OCI-LY7 (cell line): Measurements from ENCODE around the gene RBM25. TPM values are rescaled to one million over a fixed set of nuclear protein-coding genes. Genes with fewer than 3 reads are reported as not detected.
"Not testable (repeated sequence)": the region's sequence is repeated elsewhere in the genome, so short reads cannot be mapped to it uniquely, and the experiment has no call there.

Experiments
- BruUV-seq: library from RNA; stranded (reverse); fragments of 400-500 nt; replicated peaks from 2 replicates; lab custom pipeline; 2021; lab: Mats Ljungman, UMichigan
- CTCF ChIA-PET: fragments of 300-600 bp; sonication (Branson Sonifier 250); formaldehyde crosslinking; loops from one replicate; lab custom pipeline; 2022; ENCODE audit warnings: antibody characterized with exemption; ENCODE audit not compliant: unreplicated experiment; lab: Charles Lee
- POLR2A ChIA-PET: fragments of 300-600 bp; sonication (Branson Sonifier 250); formaldehyde crosslinking; loops from one replicate; lab custom pipeline; 2022; ENCODE audit warnings: antibody characterized with exemption; lab: Charles Lee
- DNase-seq: peaks from one replicate; pipeline ENCODE4 v3.0.0-alpha.2; 2015; ENCODE audit warnings: low spot score
- H2AFZ ChIP-seq: fragments of 200-600 bp; sonication (generic), shearing (Covaris generic); 2 replicates; pipeline ENCODE4 v1.6.1; 2014; ENCODE audit warnings: mild to moderate bottlenecking, antibody characterized with exemption, low read length, moderate library complexity
- H3K27ac ChIP-seq: fragments of 200-600 bp; sonication (generic); 2 replicates; pipeline ENCODE4 v1.5.1; 2014; ENCODE audit warnings: mixed run types, low read depth, mild to moderate bottlenecking, moderate library complexity, low read length, inconsistent platforms; ENCODE audit not compliant: poor library complexity, severe bottlenecking
- H3K36me3 ChIP-seq: fragments of 200-600 bp; sonication (generic); 2 replicates; pipeline ENCODE4 v1.6.1; 2014; ENCODE audit warnings: mild to moderate bottlenecking, antibody characterized with exemption, low read length, moderate library complexity, mixed read lengths; ENCODE audit not compliant: insufficient read depth
- H3K4me1 ChIP-seq: fragments of 200-600 bp; sonication (generic); 2 replicates; pipeline ENCODE4 v1.5.1; 2014; ENCODE audit warnings: mild to moderate bottlenecking, low read length; ENCODE audit not compliant: insufficient read depth, poor library complexity, severe bottlenecking
- H3K4me2 ChIP-seq: fragments of 200-600 bp; sonication (generic); 2 replicates; pipeline ENCODE4 v1.6.1; 2014; ENCODE audit warnings: mild to moderate bottlenecking, low read length
- H3K4me3 ChIP-seq: fragments of 200-600 bp; sonication (generic); 2 replicates; pipeline ENCODE4 v1.5.1; 2014; ENCODE audit warnings: mild to moderate bottlenecking, low read depth, low read length; ENCODE audit not compliant: poor library complexity, severe bottlenecking
- H3K79me2 ChIP-seq: fragments of 200-600 bp; sonication (generic); 2 replicates; pipeline ENCODE4 v1.6.1; 2016; ENCODE audit warnings: low read depth, mild to moderate bottlenecking, low read length, moderate library complexity, mixed read lengths; ENCODE audit not compliant: insufficient read depth
- H3K9me2 ChIP-seq: fragments of 200-600 bp; sonication (generic); 2 replicates; pipeline ENCODE4 v1.6.1; 2016; ENCODE audit warnings: mild to moderate bottlenecking, low read length, mixed read lengths; ENCODE audit not compliant: insufficient read depth
- H3K9me3 ChIP-seq: fragments of 200-600 bp; sonication (generic); 2 replicates; pipeline ENCODE4 v1.6.1; 2014; ENCODE audit warnings: mild to moderate bottlenecking, mixed run types, low read length, mixed read lengths
- H4K20me1 ChIP-seq: fragments of 200-600 bp; sonication (generic); 2 replicates; pipeline ENCODE4 v1.6.1; 2014; ENCODE audit warnings: mild to moderate bottlenecking, antibody characterized with exemption, low read length, moderate library complexity, mixed read lengths; ENCODE audit not compliant: insufficient read depth
- EZH2phosphoT487 ChIP-seq: fragments of 200-600 bp; sonication (generic); IDR thresholded peaks from 2 replicates; pipeline ENCODE4 v1.6.1; 2018; ENCODE audit warnings: low read depth, borderline replicate concordance, mild to moderate bottlenecking, mixed run types, antibody characterized with exemption, low read length, moderate library complexity, mixed read lengths
- intact Hi-C: fragments of 100-400 bp; cut with micrococcal nuclease; formaldehyde crosslinking; loops from one replicate; pipeline ENCODE4 v1.10.0; 2022; ENCODE audit not compliant: unreplicated experiment
- total RNA-seq, 2 experiments: library from RNA; depleted of rRNA in 1 of 2; stranded (reverse); fragments of >200 nt in 1 of 2; shearing (Covaris generic) in 1 of 2; gene quantifications; 2 replicates each; pipeline ENCODE4 v1.2.3, GENCODE V29; 2014 to 2022
- TF ChIP-seq, protein P1 (sequence below): fragments of 200-600 bp; sonication (generic); conservative IDR thresholded peaks from 2 replicates; pipeline ENCODE4 v1.5.1; 2014; ENCODE audit warnings: mild to moderate bottlenecking, antibody characterized with exemption, low read length, moderate library complexity, mixed read lengths

Gene RBM25
- total RNA-seq, 2 experiments from 2014 or later = 70.5 to 120 TPM

- H3K79me2 ChIP-seq = peaks cover 10% of the 10 kb centered on the region; the same call in 1 of the 2 replicates
- H3K9me3 ChIP-seq = no peaks in the 10 kb centered on the region
- no peaks in the 10 kb centered on the region for H4K20me1 ChIP-seq
- BruUV-seq = no TSS peak
- peak overlapping the region; percentile 98 for H2AFZ ChIP-seq
- CTCF ChIA-PET = no interaction called here
- no peak overlapping the region for H3K27ac ChIP-seq
- POLR2A ChIA-PET = interaction anchor here (1.0 to 2.5 kb wide), 8 partner anchors 10 to 432 kb away, joined by 3 to 18 read pairs (median 4); partner anchors contain the start of gene RBM25
- peaks cover 16% of the 10 kb centered on the region for H3K4me1 ChIP-seq
- no peak for DNase-seq
- intact Hi-C loops = loop anchor here (2.0 kb wide), 1 partner anchor 31 kb away; the partner anchor contains the start of gene RBM25
- TF ChIP-seq, protein P1, sequence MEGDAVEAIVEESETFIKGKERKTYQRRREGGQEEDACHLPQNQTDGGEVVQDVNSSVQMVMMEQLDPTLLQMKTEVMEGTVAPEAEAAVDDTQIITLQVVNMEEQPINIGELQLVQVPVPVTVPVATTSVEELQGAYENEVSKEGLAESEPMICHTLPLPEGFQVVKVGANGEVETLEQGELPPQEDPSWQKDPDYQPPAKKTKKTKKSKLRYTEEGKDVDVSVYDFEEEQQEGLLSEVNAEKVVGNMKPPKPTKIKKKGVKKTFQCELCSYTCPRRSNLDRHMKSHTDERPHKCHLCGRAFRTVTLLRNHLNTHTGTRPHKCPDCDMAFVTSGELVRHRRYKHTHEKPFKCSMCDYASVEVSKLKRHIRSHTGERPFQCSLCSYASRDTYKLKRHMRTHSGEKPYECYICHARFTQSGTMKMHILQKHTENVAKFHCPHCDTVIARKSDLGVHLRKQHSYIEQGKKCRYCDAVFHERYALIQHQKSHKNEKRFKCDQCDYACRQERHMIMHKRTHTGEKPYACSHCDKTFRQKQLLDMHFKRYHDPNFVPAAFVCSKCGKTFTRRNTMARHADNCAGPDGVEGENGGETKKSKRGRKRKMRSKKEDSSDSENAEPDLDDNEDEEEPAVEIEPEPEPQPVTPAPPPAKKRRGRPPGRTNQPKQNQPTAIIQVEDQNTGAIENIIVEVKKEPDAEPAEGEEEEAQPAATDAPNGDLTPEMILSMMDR = no peak
- no peak for TF ChIP-seq EZH2phosphoT487
- peak overlapping the region; percentile 86 for H3K4me3 ChIP-seq
- peak overlapping the region; percentile 63 for H3K4me2 ChIP-seq
- H3K36me3 ChIP-seq = peaks cover 17% of the 10 kb centered on the region
- H3K9me2 ChIP-seq = no peaks in the 10 kb centered on the region
Observed at GRCh38 chr14:73027546-73027945, 30.8 kb upstream of the RBM25 start.

DNA sequence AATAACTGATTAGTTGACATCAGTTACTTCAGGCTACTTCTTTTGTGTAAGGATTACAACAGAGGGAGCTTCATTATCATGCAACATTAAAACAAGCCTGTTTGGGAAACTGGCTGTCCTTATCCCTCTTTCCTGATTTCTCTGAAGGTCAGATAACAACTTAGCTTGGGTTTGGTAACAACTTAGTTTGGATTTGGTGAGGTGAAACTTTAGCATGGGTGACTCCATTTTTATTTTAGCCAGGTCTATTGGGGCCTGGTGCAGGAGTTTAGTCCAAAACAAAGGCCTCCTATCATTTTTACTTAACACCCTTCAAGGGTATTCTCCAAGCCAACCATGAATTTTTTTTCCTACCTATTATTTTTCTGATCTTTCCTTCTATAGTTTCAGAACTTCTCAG is 30.4 kb upstream of the RBM25 start:
- H3K4me3 ChIP-seq = no peak overlapping the region
- CTCF ChIA-PET = no interaction called here
- 0 out of 2 replicates have a peak overlapping the region, but pooled peaks have one; percentile 63 for H3K4me2 ChIP-seq

DNA sequence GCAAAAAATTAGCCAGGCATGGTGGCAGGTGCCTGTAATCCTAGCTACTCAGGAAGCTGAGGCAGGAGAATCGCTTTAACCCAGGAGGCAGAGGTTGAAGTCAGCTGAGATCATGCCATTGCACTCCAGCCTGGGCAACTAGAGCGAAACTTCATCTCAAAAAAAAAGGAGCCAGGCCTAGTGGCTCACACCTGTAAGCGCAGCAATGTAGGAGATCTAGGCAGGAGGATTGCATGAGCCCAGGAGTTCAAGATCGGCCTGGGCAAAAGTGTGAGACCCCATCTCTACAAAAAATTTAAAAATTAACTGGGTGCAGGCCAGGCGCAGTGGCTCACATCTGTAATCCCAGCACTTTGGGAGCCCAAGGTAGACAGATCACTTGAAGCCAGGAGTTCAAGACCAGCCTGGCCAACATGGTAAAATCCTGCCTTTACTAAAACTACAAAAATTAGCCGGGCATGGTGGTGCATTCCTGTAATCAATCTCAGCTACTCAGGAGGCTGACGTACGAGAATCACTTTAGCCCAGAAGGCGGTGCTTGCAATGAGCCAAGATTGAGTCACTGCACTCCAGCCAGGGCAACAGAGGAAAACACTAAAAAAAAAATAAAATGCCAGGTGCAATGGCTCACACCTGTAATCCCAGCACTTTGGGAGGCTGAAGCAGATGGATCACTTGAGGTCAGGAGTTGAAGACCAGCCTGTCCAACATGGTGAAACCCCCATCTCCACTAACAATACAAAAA is 21.5 kb upstream of the RBM25 start:
- H3K9me3 ChIP-seq, H3K36me3 ChIP-seq, H3K4me2 ChIP-seq, DNase-seq, H3K27ac ChIP-seq, H3K79me2 ChIP-seq, H3K4me3 ChIP-seq, H3K9me2 ChIP-seq, H2AFZ ChIP-seq, H4K20me1 ChIP-seq, BruUV-seq, CTCF ChIA-PET, intact Hi-C loops, H3K4me1 ChIP-seq: not testable (repeated sequence)
- POLR2A ChIA-PET = interaction anchor here (2.0 kb wide), 1 partner anchor 10 kb away, joined by 9 read pairs; the partner anchor contains the start of gene ZFYVE1

More for the DNA sequence above, 30.4 kb upstream of the RBM25 start:
- H4K20me1 ChIP-seq = no peaks in the 10 kb centered on the region
- no peaks in the 10 kb centered on the region for H3K9me3 ChIP-seq
- peaks cover 15% of the 10 kb centered on the region for H3K4me1 ChIP-seq
- no peak for DNase-seq
- TF ChIP-seq EZH2phosphoT487 = no peak
- H3K9me2 ChIP-seq = no peaks in the 10 kb centered on the region
- H3K27ac ChIP-seq = no peak overlapping the region
- POLR2A ChIA-PET = interaction anchor here (0.6 to 2.5 kb wide), 3 partner anchors 9 to 70 kb away, joined by 4 to 18 read pairs (median 9); partner anchors contain the start of gene RBM25
- intact Hi-C loops = loop anchor here (2.0 kb wide), 1 partner anchor 31 kb away; the partner anchor contains the start of gene RBM25
- no TSS peak for BruUV-seq
- H3K36me3 ChIP-seq = peaks cover 14% of the 10 kb centered on the region
- peak overlapping the region; percentile 98 for H2AFZ ChIP-seq
- peaks cover 10% of the 10 kb centered on the region; the same call in 1 of the 2 replicates for H3K79me2 ChIP-seq
